SK-N-SH treated with all-trans-retinoic acid at 6 μM for 48 hours (cell line): ENCODE measurements around the gene ACVR1B.

Experiments used
- ATAC-seq: fragments of 200-7000 bp; cut with Tn5 transposase; 3 replicates; pipeline ENCODE4 v1.9.1; 2020; ENCODE audit warnings: mild to moderate bottlenecking, moderate library complexity
- CREB5 ChIP-seq: fragments of 250-450 bp; sonication (Bioruptor Pico); IDR thresholded peaks from 2 replicates; pipeline ENCODE4 v1.5.1; 2020; ENCODE audit warnings: low read depth, mild to moderate bottlenecking, moderate library complexity
- CSDC2 ChIP-seq: fragments of 250-450 bp; sonication (Bioruptor Pico); IDR thresholded peaks from 2 replicates; pipeline ENCODE4 v1.5.0; 2020; ENCODE audit warnings: mild to moderate bottlenecking, moderate library complexity
- CSRNP3 ChIP-seq: fragments of 250-450 bp; sonication (Bioruptor Pico); IDR thresholded peaks from 2 replicates; pipeline ENCODE4 v1.5.1; 2021; ENCODE audit warnings: mild to moderate bottlenecking, moderate library complexity
- GLIS3 ChIP-seq: fragments of 250-450 bp; sonication (Bioruptor Pico); IDR thresholded peaks from 2 replicates; pipeline ENCODE4 v1.5.0; 2020; ENCODE audit warnings: mild to moderate bottlenecking, moderate library complexity
- ISL1 ChIP-seq: fragments of 250-450 bp; sonication (Bioruptor Pico); IDR thresholded peaks from 2 replicates; pipeline ENCODE4 v2.1.2; 2022; ENCODE audit warnings: mild to moderate bottlenecking, moderate library complexity
- OSR1 ChIP-seq: fragments of 250-450 bp; sonication (Bioruptor Pico); IDR thresholded peaks from 2 replicates; pipeline ENCODE4 v1.8.0; 2022; ENCODE audit warnings: moderate library complexity, mild to moderate bottlenecking, inconsistent platforms
- PATZ1 ChIP-seq: fragments of 250-450 bp; sonication (Bioruptor Pico); IDR thresholded peaks from 2 replicates; pipeline ENCODE4 v1.8.0; 2020; ENCODE audit warnings: mild to moderate bottlenecking, moderate library complexity, borderline replicate concordance
- POU6F1 ChIP-seq: fragments of 250-450 bp; sonication (Bioruptor Pico); IDR thresholded peaks from 2 replicates; pipeline ENCODE4 v1.8.0; 2021; ENCODE audit warnings: low read depth, mild to moderate bottlenecking, moderate library complexity, borderline replicate concordance
- RARB ChIP-seq: fragments of 250-450 bp; sonication (Bioruptor Pico); IDR thresholded peaks from 2 replicates; pipeline ENCODE4 v1.8.0; 2021; ENCODE audit warnings: mild to moderate bottlenecking, moderate library complexity
- TCF4 ChIP-seq: fragments of 250-450 bp; sonication (Bioruptor Pico); IDR thresholded peaks from 2 replicates; pipeline ENCODE4 v1.8.0; 2021; ENCODE audit warnings: mild to moderate bottlenecking, moderate library complexity, borderline replicate concordance
- TOX ChIP-seq: fragments of 250-450 bp; sonication (Bioruptor Pico); IDR thresholded peaks from 2 replicates; pipeline ENCODE4 v1.8.0; 2021; ENCODE audit warnings: mild to moderate bottlenecking, moderate library complexity, borderline replicate concordance
- ZC3H10 ChIP-seq: fragments of 250-450 bp; sonication (Bioruptor Pico); IDR thresholded peaks from 2 replicates; pipeline ENCODE4 v1.5.1; 2021; ENCODE audit warnings: mild to moderate bottlenecking, moderate library complexity
- ZFP3 ChIP-seq: fragments of 250-450 bp; sonication (Bioruptor Pico); IDR thresholded peaks from 2 replicates; pipeline ENCODE4 v1.5.0; 2020; ENCODE audit warnings: mild to moderate bottlenecking, moderate library complexity
- ZNF565 ChIP-seq: fragments of 450-650 bp; formaldehyde crosslinking; conservative IDR thresholded peaks from 2 replicates; pipeline ENCODE4 v1.5.0; 2020; ENCODE audit warnings: low read depth, mild to moderate bottlenecking, moderate library complexity
- ZNF8 ChIP-seq: fragments of 450-650 bp; formaldehyde crosslinking; IDR thresholded peaks from 2 replicates; pipeline ENCODE4 v1.5.0; 2020; ENCODE audit warnings: mild to moderate bottlenecking, moderate library complexity

The ACVR1B gene

GRCh38 chr12:51913071-51914033, 38.1 kb upstream of the ACVR1B start (continued):
- no peak for TF ChIP-seq POU6F1
- TF ChIP-seq PATZ1 (CRISPR knock-in tag), result no peak
- no peak for TF ChIP-seq CSDC2
- no peak for TF ChIP-seq GLIS3 (CRISPR knock-in tag)
- no peak for TF ChIP-seq TCF4 (CRISPR knock-in tag)
- no peak for TF ChIP-seq TOX (CRISPR knock-in tag)

- ATAC-seq, result no peak
Measured at GRCh38 chr12:51914034-51914923, 37.2 kb upstream of the ACVR1B start.

GRCh38 chr12:51915003-51915625, 36.4 kb upstream of the ACVR1B start:
- no peak for TF ChIP-seq TCF4 (CRISPR knock-in tag)
- TF ChIP-seq GLIS3 (CRISPR knock-in tag), result no peak
- TF ChIP-seq ZNF8, result no peak
- TF ChIP-seq CSDC2, result no peak
- no peak for TF ChIP-seq CSRNP3 (CRISPR knock-in tag)
- no peak for TF ChIP-seq ZC3H10 (CRISPR knock-in tag)
- ATAC-seq, result no peak

More at GRCh38 chr12:51914034-51914923, 37.2 kb upstream of the ACVR1B start:
- TF ChIP-seq ISL1 (CRISPR knock-in tag), result no peak
- TF ChIP-seq ZNF8, result no peak
- no peak for TF ChIP-seq OSR1 (CRISPR knock-in tag)
- TF ChIP-seq TCF4 (CRISPR knock-in tag), result no peak
- no peak for TF ChIP-seq GLIS3 (CRISPR knock-in tag)
- TF ChIP-seq CSRNP3 (CRISPR knock-in tag), result no peak

GRCh38 chr12:51915951-51916350, 35.5 kb upstream of the ACVR1B start:
- no peak for ATAC-seq
- TF ChIP-seq CSRNP3 (CRISPR knock-in tag) (no peak), ZNF565 (CRISPR knock-in tag) (no peak), TCF4 (CRISPR knock-in tag) (no peak), ZFP3 (no peak), GLIS3 (CRISPR knock-in tag) (no peak), CREB5 (CRISPR knock-in tag) (no peak), CSDC2 (no peak), PATZ1 (CRISPR knock-in tag) (no peak), RARB (CRISPR knock-in tag) (no peak), TOX (CRISPR knock-in tag) (no peak), ISL1 (CRISPR knock-in tag) (no peak), OSR1 (CRISPR knock-in tag) (no peak)
